HT-29 (cell line): ENCODE data around the gene CHPT1. TPM values are rescaled to one million over a fixed set of nuclear protein-coding genes. Genes with fewer than 3 reads are reported as not detected.

ENCODE experiments used
- DNase-seq: peaks from one replicate; pipeline ENCODE4 v3.0.0-alpha.2; 2015; ENCODE audit warnings: low spot score
- small RNA-seq: library from RNA; depleted of rRNA; stranded (forward); fragments of <200 nt; gene quantifications from one replicate; pipeline ENCODE3, GENCODE V24; 2014
- total RNA-seq: library from RNA; depleted of rRNA; stranded (reverse); fragments of >200 nt; shearing (Covaris generic); gene quantifications from 2 replicates; pipeline ENCODE4 v1.2.3, GENCODE V29; 2014; rRNA removed

CHPT1 gene
- total RNA-seq, 1 experiment from 2014 or later: 28.4 TPM

GRCh38 chr12:101761781-101762180 lies 64.3 kb downstream of the CHPT1 start:
- DNase-seq: no peak

- no peak for DNase-seq
Measured at GRCh38 chr12:101763246-101763931, 65.9 kb downstream of the CHPT1 start.

- DNase-seq: peak; percentile 14
Measured at GRCh38 chr12:101764051-101764792, 66.8 kb downstream of the CHPT1 start.

DNA sequence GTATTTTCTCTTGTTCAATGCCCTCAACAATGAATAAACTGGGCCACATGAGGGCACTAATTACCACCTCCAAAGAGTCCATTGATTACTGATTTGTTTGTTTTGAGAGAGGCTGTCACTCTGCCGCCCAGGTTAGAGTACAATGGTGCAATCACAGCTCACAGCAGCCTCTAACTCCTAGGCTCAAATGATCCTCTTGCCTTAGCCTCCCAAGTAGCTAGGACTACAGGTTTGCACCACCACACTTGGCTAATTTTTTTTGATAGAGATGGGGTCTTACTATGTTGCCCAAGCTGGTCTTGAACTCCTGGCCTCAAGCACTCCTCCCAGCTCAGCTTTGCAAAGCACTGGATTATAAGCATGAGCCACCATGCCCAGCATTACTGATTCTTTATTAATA lies 70.1 kb downstream of the CHPT1 start:
- peak; percentile 15 for DNase-seq

DNA sequence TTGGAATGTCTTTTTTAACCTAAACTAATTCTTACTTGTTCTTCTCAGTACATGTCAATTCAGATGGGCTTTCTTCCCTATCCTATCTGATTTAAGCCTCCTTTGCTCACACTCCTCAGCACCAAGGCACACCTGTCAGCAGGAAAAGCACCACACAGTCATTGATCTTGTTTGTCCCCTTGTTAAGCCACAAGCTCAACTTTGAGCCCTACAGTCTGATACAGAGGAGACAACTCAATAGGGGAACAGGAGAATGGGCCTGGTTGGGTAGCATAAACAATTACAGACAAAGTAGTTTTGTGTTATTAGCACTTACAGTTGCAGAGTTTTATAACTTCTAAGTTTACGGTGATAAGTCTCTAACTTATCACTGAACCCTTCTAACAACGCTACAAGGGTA lies 71.3 kb downstream of the CHPT1 start:
- DNase-seq: no peak

GRCh38 chr12:101769865-101770264 lies 72.4 kb downstream of the CHPT1 start:
- DNase-seq: no peak

GRCh38 chr12:101772012-101772775 lies 74.8 kb downstream of the CHPT1 start:
- no peak for DNase-seq

DNA sequence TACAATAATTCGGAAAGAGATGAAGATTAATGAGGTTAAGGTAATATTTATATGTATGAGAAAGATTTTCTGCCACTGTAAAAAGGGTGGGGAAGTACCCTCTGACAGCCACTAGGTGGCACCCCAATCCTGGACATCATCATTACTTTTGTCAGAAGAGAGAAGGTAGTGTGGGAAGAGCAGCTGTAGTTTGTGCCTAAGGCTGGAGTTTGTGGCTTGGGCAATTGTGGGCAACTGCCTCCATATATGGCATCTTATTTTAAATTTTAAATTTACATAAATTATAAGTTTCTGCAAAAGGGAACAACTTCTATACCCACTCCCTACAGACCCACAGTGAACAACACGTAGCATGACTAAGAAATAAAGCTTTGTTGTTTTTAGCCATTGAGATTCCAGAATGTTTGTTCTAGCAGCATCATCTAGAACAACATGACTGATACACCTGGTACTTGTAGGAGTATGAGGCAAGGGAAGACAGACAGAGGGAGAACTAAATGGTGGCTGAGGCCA lies 76.3 kb downstream of the CHPT1 start:
- DNase-seq: peak; percentile 79

- DNase-seq: no peak
Measured at GRCh38 chr12:101775816-101776215, 78.4 kb downstream of the CHPT1 start.

DNA sequence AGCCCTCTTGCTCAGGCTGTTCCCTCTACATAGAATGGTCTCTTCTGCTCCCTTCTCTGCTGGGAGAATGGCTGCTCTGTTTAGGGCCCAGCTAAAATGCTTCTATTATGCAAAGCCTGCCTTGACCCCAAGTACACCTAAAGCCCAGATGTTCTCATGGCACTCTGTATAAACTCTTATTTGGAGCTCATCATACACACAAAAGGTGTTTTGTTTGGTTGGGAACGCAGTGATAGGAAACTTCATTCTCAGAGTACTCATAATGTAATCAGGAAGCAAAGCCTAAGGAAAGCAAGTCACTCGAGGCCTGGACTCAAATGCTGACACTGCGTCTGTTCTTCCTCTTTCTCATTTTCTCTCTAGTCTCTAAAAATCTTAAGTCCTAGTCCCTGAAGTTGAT lies 80.0 kb downstream of the CHPT1 start:
- DNase-seq: no peak

DNA sequence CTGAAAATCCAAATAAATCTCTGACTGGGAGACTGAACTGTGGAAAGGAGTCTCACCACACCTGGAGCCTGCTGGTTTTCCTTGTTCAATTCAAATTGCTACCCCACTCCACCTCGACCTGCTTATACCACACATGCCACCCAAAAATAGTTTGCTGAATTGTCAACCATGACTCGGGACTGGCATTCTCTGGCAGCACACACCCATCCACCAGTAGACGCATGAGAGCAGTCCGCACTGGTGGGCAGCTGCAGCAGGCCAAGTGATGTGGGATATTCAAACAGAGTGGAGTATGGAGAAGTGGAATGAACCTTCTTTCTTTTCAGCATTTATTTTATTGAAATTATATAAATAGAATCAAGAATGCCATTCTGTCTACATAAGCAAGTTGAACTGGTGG lies 80.5 kb downstream of the CHPT1 start:
- no peak for DNase-seq

Small RNAs within 50 kb of the gene (small RNA-seq; reads per million reads assigned to genes)
- not detected for gene RNU6-101P
- not detected for gene RNY1P16

Other genes with a start within 250 kb of the CHPT1 start
- gene SPIC, start 222.3 kb upstream of the CHPT1 start, total RNA-seq: not detected in 2 replicates
- gene MYBPC1, start 102.7 kb upstream of the CHPT1 start, total RNA-seq: 0.10 TPM in 1 of 2 replicates, not detected in the other
- not detected in 2 replicates for gene SYCP3, start 41.8 kb downstream of the CHPT1 start, total RNA-seq
- 6.1 and 12.7 TPM in 2 replicates for gene GNPTAB, start 133.3 kb downstream of the CHPT1 start, total RNA-seq
- 1.1 and 1.4 TPM in 2 replicates for gene DRAM1, start 179.9 kb downstream of the CHPT1 start, total RNA-seq